ENCODE measurements around the gene RHOF. TPM values are rescaled to one million over a fixed set of nuclear protein-coding genes. Genes with fewer than 3 reads are reported as not detected.

The RHOF gene
- total RNA-seq, 1 donor from 2014 or later: 28.7 TPM

DNA sequence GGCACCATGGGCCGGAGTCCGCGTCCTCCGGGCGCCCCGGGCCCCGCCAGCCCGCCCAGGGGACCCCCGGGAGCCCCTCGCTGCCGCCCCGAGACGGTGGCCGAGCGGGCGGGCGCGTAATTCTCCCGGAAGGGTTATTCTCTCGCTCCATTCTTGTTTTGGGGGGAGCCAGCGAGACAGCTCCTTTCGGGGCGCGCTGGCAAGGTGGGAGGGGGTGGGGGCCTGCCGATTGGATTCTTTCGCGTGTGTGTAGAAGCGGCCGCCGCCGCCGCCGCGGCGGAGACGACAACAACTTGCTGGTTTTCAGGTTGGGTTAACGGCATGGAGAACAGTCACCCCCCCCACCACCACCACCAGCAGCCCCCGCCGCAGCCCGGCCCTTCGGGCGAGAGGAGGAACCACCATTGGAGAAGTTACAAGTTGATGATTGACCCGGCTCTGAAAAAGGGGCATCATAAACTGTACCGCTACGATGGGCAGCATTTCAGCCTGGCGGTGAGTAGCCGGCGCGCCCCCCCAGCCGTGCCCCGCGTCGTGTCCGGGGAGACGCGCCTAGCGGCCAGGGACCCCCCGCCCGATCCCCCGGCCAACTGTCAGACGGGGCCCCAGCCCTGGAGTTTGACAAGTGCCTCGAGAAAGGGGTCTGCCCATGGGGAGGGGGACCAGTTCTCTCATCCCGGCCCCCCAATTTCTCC is 11.1 kb upstream of the RHOF start:
- H3K27me3 ChIP-seq (ENCODE audit: low read depth): no peaks in the 10 kb centered on the region
- TF ChIP-seq CTCF (IDR thresholded peaks at IDR 0.05): no peak
- ATAC-seq: no peak
- peak overlapping the region; percentile 85 for H3K4me3 ChIP-seq
- peaks cover 28% of the 10 kb centered on the region for H3K4me1 ChIP-seq
- H3K9me3 ChIP-seq: no peaks in the 10 kb centered on the region
- no peak for DNase-seq
- peaks cover 27% of the 10 kb centered on the region for H3K36me3 ChIP-seq
- intact Hi-C loops (cut with DNase I): no loop called here
- peak overlapping the region; percentile 100 for H3K27ac ChIP-seq

DNA sequence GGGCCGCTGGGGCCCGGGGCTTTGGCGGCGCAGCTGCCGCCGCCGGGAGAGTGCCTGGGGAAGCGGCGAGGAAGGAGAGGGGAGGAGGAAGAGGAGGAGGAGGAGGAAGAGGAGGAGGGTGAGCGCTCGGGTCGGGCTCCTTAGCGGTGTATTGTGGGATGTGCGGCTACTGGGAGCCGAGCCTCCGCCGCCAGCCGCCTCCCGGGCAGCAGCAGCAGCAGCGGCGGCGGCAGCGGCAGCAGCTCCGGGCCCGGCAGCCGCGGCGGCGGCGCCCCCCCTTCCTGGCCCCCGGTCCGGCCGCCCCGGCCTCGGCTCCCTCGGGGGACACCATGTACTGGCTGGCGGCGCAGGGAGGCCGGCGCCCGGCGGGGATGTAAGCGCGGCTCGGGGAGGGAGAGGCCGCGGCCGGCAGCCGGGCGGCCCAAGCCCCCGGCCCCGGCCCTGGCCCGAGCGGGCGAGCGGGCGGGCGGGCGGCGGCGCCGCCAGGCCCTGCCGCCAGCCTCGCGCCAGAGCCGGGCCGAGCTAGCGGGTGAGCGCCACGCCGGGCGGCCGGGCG is 10.5 kb upstream of the RHOF start, which contains the start of gene SETD1B:
TSS of gene SETD1B (plus strand) at position 149 of the 556 bp plus-strand sequence. CDS start 729 bp downstream, outside the sequence.
- Histone ChIP-seq H3K4me1 (peaks cover 34% of the 10 kb centered on the region), H3K36me3 (peaks cover 21% of the 10 kb centered on the region), H3K9me3 (no peaks in the 10 kb centered on the region), H3K4me3 (peak within 1 kb of the TSS; percentile 85), H3K27me3 (ENCODE audit: low read depth) (no peaks in the 10 kb centered on the region), H3K27ac (peak within 1 kb of the TSS; percentile 100)
- DNase-seq: peak; percentile 77
- TF ChIP-seq CTCF (IDR thresholded peaks at IDR 0.05): no peak
- peak; percentile 9 to 32 for ATAC-seq
- intact Hi-C loops (cut with DNase I): no loop called here

- H3K9me3 ChIP-seq: no peaks in the 10 kb centered on the region
- DNase-seq: peak; percentile 94
- H3K4me3 ChIP-seq: peak overlapping the region; percentile 85
- intact Hi-C loops (cut with DNase I): no loop called here
- H3K27me3 ChIP-seq (ENCODE audit: low read depth): no peaks in the 10 kb centered on the region
- H3K36me3 ChIP-seq: peaks cover 22% of the 10 kb centered on the region
- H3K4me1 ChIP-seq: peaks cover 43% of the 10 kb centered on the region
- H3K27ac ChIP-seq: peak overlapping the region; percentile 100
- TF ChIP-seq CTCF (IDR thresholded peaks at IDR 0.05): no peak
- ATAC-seq: peak; percentile 69 to 74
These were observed 9.6 kb upstream of the RHOF start for GRCh38 chr12:121802843-121803698.

GRCh38 chr12:121802485-121802842 is 9.0 kb upstream of the RHOF start:
- Histone ChIP-seq H3K4me1 (peaks cover 46% of the 10 kb centered on the region), H3K4me3 (peak overlapping the region; percentile 85), H3K36me3 (peaks cover 22% of the 10 kb centered on the region), H3K9me3 (no peaks in the 10 kb centered on the region), H3K27ac (peak overlapping the region; percentile 100), H3K27me3 (ENCODE audit: low read depth) (no peaks in the 10 kb centered on the region)
- no peak for DNase-seq
- ATAC-seq: no peak
- intact Hi-C loops (cut with DNase I): no loop called here
- no peak for TF ChIP-seq CTCF (IDR thresholded peaks at IDR 0.05)

- DNase-seq: no peak
- Histone ChIP-seq H3K4me3 (peak overlapping the region; percentile 85), H3K27ac (peak overlapping the region; percentile 100), H3K9me3 (no peaks in the 10 kb centered on the region), H3K36me3 (peaks cover 18% of the 10 kb centered on the region), H3K4me1 (peaks cover 46% of the 10 kb centered on the region), H3K27me3 (ENCODE audit: low read depth) (no peaks in the 10 kb centered on the region)
- no peak for TF ChIP-seq CTCF (IDR thresholded peaks at IDR 0.05)
- intact Hi-C loops (cut with DNase I): no loop called here
- ATAC-seq: no peak
These were observed 8.4 kb upstream of the RHOF start for GRCh38 chr12:121801595-121802484.
